HG02973 (cell line): ENCODE results near the gene DGKA.
"Not testable (repeated sequence)": the region's sequence is repeated elsewhere in the genome, so short reads cannot be mapped to it uniquely, and the experiment has no call there.

Source experiments
- ATAC-seq: cut with Tn5 transposase; IDR thresholded peaks from one replicate; pipeline ENCODE4 v1.9.1; 2021; ENCODE audit warnings: moderate library complexity; ENCODE audit not compliant: unreplicated experiment

Gene DGKA

GRCh38 chr12:55996715-55997534 lies 66.0 kb downstream of the DGKA start, which contains the start of gene SUOX:
Gene SUOX, plus strand, starts transcription at chr12:55997276. Its CDS starts 4,946 bp downstream, at chr12:56002222.
- ATAC-seq, result peak; percentile 98

- no peak for ATAC-seq
Observed at GRCh38 chr12:55997535-55997859, 66.5 kb downstream of the DGKA start.

GRCh38 chr12:55999522-55999921 lies 68.6 kb downstream of the DGKA start:
- not testable (repeated sequence) for ATAC-seq

- not testable (repeated sequence) for ATAC-seq
Observed at GRCh38 chr12:55999999-56000540, 69.1 kb downstream of the DGKA start.

- no peak for ATAC-seq
Observed at GRCh38 chr12:56001487-56002100, 70.6 kb downstream of the DGKA start.

- ATAC-seq, result not testable (repeated sequence)
Observed at GRCh38 chr12:56003376-56003775, 72.4 kb downstream of the DGKA start.
